ACC112 (cell line): ENCODE data around the gene GPR75.

Experiments
- H2AFZ ChIP-seq: fragments of 200-600 bp; sonication (generic); one replicate; pipeline ENCODE4 v1.6.0; 2017; ENCODE audit warnings: antibody characterized with exemption, low read length; ENCODE audit not compliant: unreplicated experiment
- H3K27ac ChIP-seq: fragments of 200-600 bp; sonication (generic); 2 replicates; pipeline ENCODE4 v1.5.1; 2014; ENCODE audit warnings: low read depth, mild to moderate bottlenecking, antibody characterized with exemption, low read length, moderate library complexity
- H3K27me3 ChIP-seq: fragments of 200-600 bp; sonication (generic); 2 replicates; pipeline ENCODE4 v1.6.1; 2014; ENCODE audit warnings: mild to moderate bottlenecking, antibody characterized with exemption, low read length, moderate library complexity, mixed read lengths; ENCODE audit not compliant: insufficient read depth
- H3K36me3 ChIP-seq: fragments of 200-600 bp; sonication (generic); 2 replicates; pipeline ENCODE4 v1.6.1; 2016; ENCODE audit warnings: mild to moderate bottlenecking, antibody characterized with exemption, low read length, moderate library complexity, mixed read lengths; ENCODE audit not compliant: insufficient read depth
- H3K4me1 ChIP-seq: fragments of 200-600 bp; sonication (generic); one replicate; pipeline ENCODE4 v1.6.1; 2016; ENCODE audit warnings: low read length, mixed read lengths; ENCODE audit not compliant: insufficient read depth, unreplicated experiment, control insufficient read depth
- H3K4me3 ChIP-seq: fragments of 200-600 bp; sonication (generic); 2 replicates; pipeline ENCODE4 v1.5.1; 2014; ENCODE audit warnings: mild to moderate bottlenecking, low read depth, low read length
- H3K79me2 ChIP-seq: fragments of 200-600 bp; sonication (generic); one replicate; pipeline ENCODE4 v1.6.0; 2016; ENCODE audit warnings: low read length; ENCODE audit not compliant: control insufficient read depth, unreplicated experiment, insufficient read depth

The GPR75 gene

GRCh38 chr2:53811601-53812000 is 48.2 kb downstream of the GPR75 start:
- peaks cover 27% of the 10 kb centered on the region for H3K36me3 ChIP-seq
- no peaks in the 10 kb centered on the region for H3K4me1 ChIP-seq
- no peaks in the 10 kb centered on the region for H3K27me3 ChIP-seq
- H2AFZ ChIP-seq, result no peak overlapping the region
- H3K4me3 ChIP-seq, result no peak overlapping the region
- H3K27ac ChIP-seq, result no peak overlapping the region
- no peaks in the 10 kb centered on the region for H3K79me2 ChIP-seq
